ENCODE results near the gene CCDC66.
A peak's percentile ranks its signal among the peaks of the same experiment; 100 is the strongest.

Gene CCDC66

DNA sequence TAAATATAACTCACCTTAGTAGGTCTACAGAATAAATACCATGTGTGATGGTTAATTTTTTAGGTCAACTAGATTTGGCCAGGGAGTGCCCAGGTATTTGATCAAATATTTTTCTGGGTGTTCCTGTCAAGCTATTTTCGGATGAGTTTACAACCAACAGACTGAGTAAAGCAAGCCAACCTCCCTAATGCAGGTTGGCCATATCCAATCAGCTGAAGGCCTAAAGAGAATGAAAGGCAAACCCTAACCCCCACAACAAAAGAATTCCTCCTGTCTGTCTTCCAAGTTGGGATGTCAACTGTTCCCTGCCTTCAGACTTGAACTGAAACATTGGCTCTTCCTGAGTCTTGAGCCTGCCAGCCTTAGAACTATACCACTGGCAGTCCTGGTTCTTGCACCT lies 97.5 kb downstream of the CCDC66 start:
- Histone ChIP-seq H3K9ac (no peak overlapping the region), H3K4me1 (no peaks in the 10 kb centered on the region), H2AFZ (no peak overlapping the region), H3K4me2 (ENCODE audit: low read length) (no peak overlapping the region), H3K27me3 (ENCODE audit: control insufficient read depth, insufficient read depth, low read length) (no peaks in the 10 kb centered on the region), H3K79me2 (peaks cover 14% of the 10 kb centered on the region), H3K36me3 (ENCODE audit: control insufficient read depth, insufficient read depth, low read length) (no peaks in the 10 kb centered on the region), H3K4me3 (ENCODE audit: low read depth, low read length) (no peak overlapping the region), H3K27ac (no peak overlapping the region), H3K9me3 (ENCODE audit: control insufficient read depth, low read length) (no peaks in the 10 kb centered on the region)
- TF ChIP-seq, protein P1, sequence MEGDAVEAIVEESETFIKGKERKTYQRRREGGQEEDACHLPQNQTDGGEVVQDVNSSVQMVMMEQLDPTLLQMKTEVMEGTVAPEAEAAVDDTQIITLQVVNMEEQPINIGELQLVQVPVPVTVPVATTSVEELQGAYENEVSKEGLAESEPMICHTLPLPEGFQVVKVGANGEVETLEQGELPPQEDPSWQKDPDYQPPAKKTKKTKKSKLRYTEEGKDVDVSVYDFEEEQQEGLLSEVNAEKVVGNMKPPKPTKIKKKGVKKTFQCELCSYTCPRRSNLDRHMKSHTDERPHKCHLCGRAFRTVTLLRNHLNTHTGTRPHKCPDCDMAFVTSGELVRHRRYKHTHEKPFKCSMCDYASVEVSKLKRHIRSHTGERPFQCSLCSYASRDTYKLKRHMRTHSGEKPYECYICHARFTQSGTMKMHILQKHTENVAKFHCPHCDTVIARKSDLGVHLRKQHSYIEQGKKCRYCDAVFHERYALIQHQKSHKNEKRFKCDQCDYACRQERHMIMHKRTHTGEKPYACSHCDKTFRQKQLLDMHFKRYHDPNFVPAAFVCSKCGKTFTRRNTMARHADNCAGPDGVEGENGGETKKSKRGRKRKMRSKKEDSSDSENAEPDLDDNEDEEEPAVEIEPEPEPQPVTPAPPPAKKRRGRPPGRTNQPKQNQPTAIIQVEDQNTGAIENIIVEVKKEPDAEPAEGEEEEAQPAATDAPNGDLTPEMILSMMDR (IDR thresholded peaks at IDR 0.05): no peak

DNA sequence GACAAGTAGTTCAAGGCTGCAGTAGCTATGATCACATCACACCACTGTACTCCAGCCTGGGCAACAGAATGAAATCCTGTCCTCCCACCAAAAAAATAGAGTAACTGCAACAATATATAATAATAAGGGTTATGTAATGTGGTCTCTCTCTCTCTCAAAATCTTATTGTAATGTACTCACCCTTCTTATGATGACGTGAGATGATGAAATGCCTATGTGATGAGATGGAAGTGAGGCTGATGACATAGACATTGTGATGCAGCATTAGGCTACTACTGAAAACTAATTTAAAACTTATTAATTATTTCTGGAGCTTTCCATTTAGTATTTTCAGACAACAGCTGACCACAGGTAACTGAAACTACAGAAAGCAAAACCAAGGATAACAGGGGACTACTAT lies 98.7 kb downstream of the CCDC66 start:
- no peaks in the 10 kb centered on the region for H3K9me3 ChIP-seq (ENCODE audit: control insufficient read depth, low read length)
- peaks cover 20% of the 10 kb centered on the region for H3K79me2 ChIP-seq
- H3K4me1 ChIP-seq: no peaks in the 10 kb centered on the region
- no peaks in the 10 kb centered on the region for H3K27me3 ChIP-seq (ENCODE audit: control insufficient read depth, insufficient read depth, low read length)
- no peaks in the 10 kb centered on the region for H3K36me3 ChIP-seq (ENCODE audit: control insufficient read depth, insufficient read depth, low read length)
- no peak overlapping the region for H2AFZ ChIP-seq
- H3K27ac ChIP-seq: no peak overlapping the region
- no peak overlapping the region for H3K9ac ChIP-seq
- no peak overlapping the region for H3K4me3 ChIP-seq (ENCODE audit: low read depth, low read length)
- H3K4me2 ChIP-seq (ENCODE audit: low read length): no peak overlapping the region
- TF ChIP-seq, protein P1 (IDR thresholded peaks at IDR 0.05): no peak

DNA sequence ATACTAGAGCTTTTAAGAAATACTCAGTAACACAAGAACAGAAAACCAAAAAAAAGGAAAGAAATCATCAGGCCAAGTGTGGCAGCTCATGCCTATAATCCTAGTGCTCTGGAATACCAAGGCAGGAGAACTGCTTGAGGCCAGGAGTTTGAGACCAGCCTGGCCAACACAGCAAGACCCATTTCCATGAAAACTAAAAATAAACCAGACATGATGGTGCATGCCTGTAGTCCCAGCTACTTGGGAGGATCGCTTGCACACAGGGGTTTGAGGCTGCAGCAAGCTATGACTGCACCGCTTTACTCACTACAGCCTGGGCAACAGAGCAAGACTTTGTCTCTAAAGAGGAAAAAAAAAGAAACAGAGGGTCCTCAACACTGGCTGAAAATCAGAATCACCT lies 107.8 kb downstream of the CCDC66 start:
- Histone ChIP-seq H3K36me3 (ENCODE audit: control insufficient read depth, insufficient read depth, low read length) (no peaks in the 10 kb centered on the region), H2AFZ (no peak overlapping the region), H3K27me3 (ENCODE audit: control insufficient read depth, insufficient read depth, low read length) (no peaks in the 10 kb centered on the region), H3K4me3 (ENCODE audit: low read depth, low read length) (no peak overlapping the region), H3K9ac (no peak overlapping the region), H3K4me1 (no peaks in the 10 kb centered on the region), H3K27ac (no peak overlapping the region), H3K9me3 (ENCODE audit: control insufficient read depth, low read length) (no peaks in the 10 kb centered on the region), H3K79me2 (peaks cover 16% of the 10 kb centered on the region), H3K4me2 (ENCODE audit: low read length) (no peak overlapping the region)
- TF ChIP-seq, protein P1 (IDR thresholded peaks at IDR 0.05): no peak

GRCh38 chr3:56667973-56668579 lies 111.1 kb downstream of the CCDC66 start:
- Histone ChIP-seq H3K9me3 (ENCODE audit: control insufficient read depth, low read length) (no peaks in the 10 kb centered on the region), H3K27ac (no peak overlapping the region), H3K79me2 (peaks cover 16% of the 10 kb centered on the region), H3K36me3 (ENCODE audit: control insufficient read depth, insufficient read depth, low read length) (peaks cover 2% of the 10 kb centered on the region), H3K27me3 (ENCODE audit: control insufficient read depth, insufficient read depth, low read length) (no peaks in the 10 kb centered on the region), H3K4me1 (no peaks in the 10 kb centered on the region), H2AFZ (no peak overlapping the region), H3K4me2 (ENCODE audit: low read length) (peak overlapping the region; percentile 14), H3K4me3 (ENCODE audit: low read depth, low read length) (no peak overlapping the region), H3K9ac (no peak overlapping the region)
- TF ChIP-seq, protein P1 (IDR thresholded peaks at IDR 0.05): no peak
